ENCODE measurements around the gene TOGARAM2. TPM values are rescaled to one million over a fixed set of nuclear protein-coding genes. Genes with fewer than 3 reads are reported as not detected.

Gene TOGARAM2
- total RNA-seq (1 to 10 TPM in 2 of 5 donors, under 1 TPM in 2, not detected in 1; 0.43 to 3.5 (median 1.00) TPM), polyA plus RNA-seq (1 to 10 TPM in 1 of 3 donors, under 1 TPM in 2; 0.56 to 1.2 (median 0.80) TPM)
- long read RNA-seq, donor 1 = 0 reads
- long read RNA-seq, donor 2 = 0 reads
- long read RNA-seq, donor 3 = 0 reads
- long read RNA-seq, donor 4 = 0 reads
- long read RNA-seq, donor 5 = 0 reads
- long read RNA-seq, donor 6 = 0 reads
- long read RNA-seq, donor 7 = 0 reads
- long read RNA-seq, donor 8 = 0 reads
- long read RNA-seq, donor 9 = 0 reads
- long read RNA-seq, donor 10 = 0 reads

GRCh38 chr2:28981016-28981441, at the start of gene TOGARAM2:
Gene TOGARAM2 (plus strand): TSS chr2:28981298. CDS start chr2:28994835, 13,537 bp downstream.
- intact Hi-C loops (cut with DNase I; ENCODE audit: low total_unique reads) = no loop called here
- Histone ChIP-seq H3K27me3 (no peaks in the 10 kb centered on the region), H3K36me3 (no peaks in the 10 kb centered on the region), H3K4me3 (no peak within 1 kb of the TSS), H3K27ac (peak within 1 kb of the TSS; percentile 16 to 71 (median 67)), H3K4me1 (peaks cover 15 to 36% (median 18%) of the 10 kb centered on the region in 4 donors), H3K9me3 (no peaks in the 10 kb centered on the region)
- peak in 1 of 2 donors; percentile 86 for DNase-seq
- 12 to 39% (median 20%) methylated on average over 9 to 10 of the region's 10 CpGs for WGBS, 5 donors
- TF ChIP-seq POLR2AphosphoS5 (IDR thresholded peaks at IDR 0.05) (no peak), POLR2A (IDR thresholded peaks at IDR 0.05) (no peak), CTCF (IDR thresholded peaks at IDR 0.05) (no peak), EP300 (IDR thresholded peaks at IDR 0.05) (no peak)

- intact Hi-C loops (cut with DNase I; ENCODE audit: low total_unique reads) = no loop called here
- Histone ChIP-seq H3K36me3 (peaks cover 29 to 97% (median 93%) of the 10 kb centered on the region in 4 donors), H3K27ac (no peak overlapping the region), H3K9me3 (no peaks in the 10 kb centered on the region), H3K4me3 (no peak overlapping the region), H3K4me1 (no peaks in the 10 kb centered on the region), H3K27me3 (no peaks in the 10 kb centered on the region)
- WGBS, 5 donors = 95 to 100% (median 98%) methylated on average over 2 of the region's 2 CpGs
- TF ChIP-seq POLR2AphosphoS5 (IDR thresholded peaks at IDR 0.05) (no peak), POLR2A (IDR thresholded peaks at IDR 0.05) (no peak), CTCF (IDR thresholded peaks at IDR 0.05) (no peak), EP300 (IDR thresholded peaks at IDR 0.05) (no peak)
- DNase-seq = no peak
Observed at GRCh38 chr2:28934769-28935168, 46.3 kb upstream of the TOGARAM2 start.

GRCh38 chr2:28941008-28941407, 40.1 kb upstream of the TOGARAM2 start:
- H3K27me3 ChIP-seq = no peaks in the 10 kb centered on the region
- WGBS, 5 donors = 89 to 90% (median 90%) methylated on average over 3 of the region's 3 CpGs
- H3K36me3 ChIP-seq = peaks cover 39 to 93% (median 86%) of the 10 kb centered on the region in 4 donors
- intact Hi-C loops (cut with DNase I; ENCODE audit: low total_unique reads) = no loop called here
- H3K27ac ChIP-seq = no peak overlapping the region
- TF ChIP-seq POLR2A (IDR thresholded peaks at IDR 0.05) (no peak), POLR2AphosphoS5 (IDR thresholded peaks at IDR 0.05) (no peak), CTCF (IDR thresholded peaks at IDR 0.05) (no peak), EP300 (IDR thresholded peaks at IDR 0.05) (no peak)
- no peaks in the 10 kb centered on the region for H3K9me3 ChIP-seq
- DNase-seq = no peak
- H3K4me3 ChIP-seq = no peak overlapping the region
- H3K4me1 ChIP-seq = no peaks in the 10 kb centered on the region

- no peak for TF ChIP-seq CTCF (IDR thresholded peaks at IDR 0.05)
- no peak for TF ChIP-seq EP300 (IDR thresholded peaks at IDR 0.05)
- no peak for TF ChIP-seq POLR2A (IDR thresholded peaks at IDR 0.05)
- no peak for TF ChIP-seq POLR2AphosphoS5 (IDR thresholded peaks at IDR 0.05)
- no peaks in the 10 kb centered on the region for H3K27me3 ChIP-seq
- no peak for DNase-seq
- H3K4me1 ChIP-seq = no peaks in the 10 kb centered on the region
- 82 to 94% (median 93%) methylated on average over 14 of the region's 14 CpGs for WGBS, 5 donors
- H3K36me3 ChIP-seq = peaks cover 37 to 95% (median 92%) of the 10 kb centered on the region in 4 donors
- no peak overlapping the region for H3K27ac ChIP-seq
- intact Hi-C loops (cut with DNase I; ENCODE audit: low total_unique reads) = no loop called here
- H3K9me3 ChIP-seq = peaks cover 0 to 8% (median 0%) of the 10 kb centered on the region in 4 donors
- H3K4me3 ChIP-seq = no peak overlapping the region
Observed at GRCh38 chr2:28944535-28945248, 36.4 kb upstream of the TOGARAM2 start.
